Cardiac muscle cell (in vitro differentiated cells and primary cell): ENCODE data around the gene TMPRSS13. TPM values are rescaled to one million over a fixed set of nuclear protein-coding genes. Genes with fewer than 3 reads are reported as not detected.
A peak's percentile ranks its signal among the peaks of the same experiment; 100 is the strongest.

Experiments
- DNase-seq, 2 donors: peaks; one replicate each; pipeline versions ENCODE4 v3.0.0 to v3.0.0-alpha.2; 2010 to 2017; ENCODE audit warnings: low read depth in 1 of 2, low spot score in 1 of 2
- H3K27ac ChIP-seq: fragments of 200-600 bp; sonication (generic); 2 replicates; pipeline ENCODE4 v1.5.1; 2016
- H3K27me3 ChIP-seq: fragments of 200-600 bp; sonication (generic); 2 replicates; pipeline ENCODE4 v1.6.0; 2016; ENCODE audit warnings: control low read depth
- H3K36me3 ChIP-seq: fragments of 200-600 bp; sonication (generic); 2 replicates; pipeline ENCODE4 v1.5.1; 2016; ENCODE audit warnings: control low read depth
- H3K4me1 ChIP-seq: fragments of 200-600 bp; sonication (generic); 2 replicates; pipeline ENCODE4 v1.8.1; 2017; ENCODE audit warnings: low read depth, mild to moderate bottlenecking, mixed run types
- H3K4me3 ChIP-seq: fragments of 200-600 bp; sonication (generic); 2 replicates; pipeline ENCODE4 v1.5.1; 2016; ENCODE audit warnings: mild to moderate bottlenecking
- H3K9me3 ChIP-seq: fragments of 200-600 bp; sonication (generic); 2 replicates; pipeline ENCODE4 v1.5.1; 2017; ENCODE audit warnings: low read depth, mild to moderate bottlenecking, control low read depth
- CTCF ChIP-seq: IDR thresholded peaks from 2 replicates; pipeline ENCODE4 v1.5.1; 2012; ENCODE audit warnings: low read depth, mild to moderate bottlenecking, low read length
- polyA plus RNA-seq: library from polyadenylated mRNA; unstranded; fragments of >200 nt; fragmentation: Nextera tagmentation; extraction: Ambion mirVana; gene quantifications from 2 replicates; pipeline ENCODE4 v1.2.1, GENCODE V29; 2016
- total RNA-seq: library from RNA; depleted of rRNA; stranded (reverse); fragments of >200 nt; gene quantifications from 2 replicates; pipeline ENCODE4 v1.2.3, GENCODE V29; 2016

TMPRSS13 gene
- total and polyA plus RNA-seq, 2 experiments from 2014 or later, result 0.40 to 0.66 TPM

DNA sequence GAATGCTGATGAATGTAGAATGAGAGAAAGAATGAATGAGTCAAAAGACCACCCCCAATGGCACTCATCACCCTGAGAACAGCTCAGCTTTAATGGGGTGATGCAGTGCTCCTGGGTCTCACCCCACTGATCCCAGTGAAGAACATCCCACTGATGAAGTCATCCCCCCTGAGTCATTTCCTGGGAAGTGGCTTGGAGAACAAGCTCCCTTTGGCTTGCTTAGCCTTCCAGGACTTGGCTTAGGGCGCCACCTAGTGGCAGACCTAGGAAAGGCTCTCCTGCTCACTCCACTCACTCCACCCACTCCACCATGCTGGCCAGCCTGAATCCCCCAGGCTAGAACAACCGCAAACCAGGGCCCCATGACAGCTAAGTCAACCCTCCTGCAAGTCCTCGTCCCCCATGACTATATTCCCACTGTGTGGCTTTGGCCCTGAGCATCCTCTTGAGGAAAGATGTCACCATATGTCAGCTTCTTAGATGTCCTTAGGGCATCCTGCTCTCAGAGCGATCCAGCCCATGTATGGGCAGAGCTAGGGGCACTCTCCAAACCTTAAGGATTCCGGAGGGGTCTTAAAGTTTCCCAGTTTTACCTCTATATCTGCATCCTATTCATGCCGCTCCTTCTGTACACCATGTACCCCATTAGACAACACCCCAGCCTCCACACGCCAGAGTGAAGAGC is 17.8 kb upstream of the TMPRSS13 start:
- Histone ChIP-seq H3K4me1 (peaks cover 4% of the 10 kb centered on the region), H3K27ac (no peak overlapping the region), H3K27me3 (no peaks in the 10 kb centered on the region), H3K36me3 (no peaks in the 10 kb centered on the region), H3K9me3 (no peaks in the 10 kb centered on the region), H3K4me3 (no peak overlapping the region)
- DNase-seq, result peak; percentile 90 to 93
- TF ChIP-seq CTCF, result peak; percentile 96

DNA sequence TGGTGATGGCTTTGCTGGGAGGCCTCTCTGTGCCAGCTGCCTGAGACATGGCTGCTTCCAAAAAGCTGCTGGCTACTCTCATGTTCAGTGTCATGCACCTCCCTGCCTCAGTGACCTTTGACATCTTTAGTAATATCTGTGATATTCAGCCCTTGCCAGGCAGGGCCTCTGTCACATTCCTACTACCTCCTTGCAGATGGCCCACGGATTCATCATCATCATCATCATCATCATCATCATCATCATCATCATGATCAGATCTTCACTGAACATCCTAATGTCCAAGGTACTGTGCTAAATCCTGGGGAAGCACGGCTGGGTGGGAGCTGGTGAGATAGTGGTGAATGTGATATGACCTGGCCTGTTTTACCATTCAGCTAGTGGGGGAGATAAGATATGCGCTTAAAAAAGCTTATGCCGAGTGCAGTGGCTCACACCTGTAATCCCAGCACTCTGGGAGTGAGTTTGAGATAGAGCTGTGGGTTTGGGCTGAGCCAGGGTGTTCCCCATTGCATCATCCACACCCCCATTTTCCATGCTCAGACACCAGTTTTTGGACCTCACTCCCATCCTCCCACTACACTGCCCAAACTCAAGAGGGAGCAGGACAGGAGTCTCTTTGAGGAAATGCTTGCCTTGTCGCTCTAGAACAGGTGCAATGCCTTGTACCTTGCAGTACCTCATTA is 17.1 kb upstream of the TMPRSS13 start:
- H3K9me3 ChIP-seq, result no peaks in the 10 kb centered on the region
- H3K27ac ChIP-seq, result no peak overlapping the region
- no peak for DNase-seq
- peaks cover 4% of the 10 kb centered on the region for H3K4me1 ChIP-seq
- no peaks in the 10 kb centered on the region for H3K36me3 ChIP-seq
- no peak for TF ChIP-seq CTCF
- H3K27me3 ChIP-seq, result no peaks in the 10 kb centered on the region
- no peak overlapping the region for H3K4me3 ChIP-seq

- H3K4me1 ChIP-seq, result peaks cover 2% of the 10 kb centered on the region
- TF ChIP-seq CTCF, result no peak
- no peak for DNase-seq
- no peaks in the 10 kb centered on the region for H3K36me3 ChIP-seq
- no peaks in the 10 kb centered on the region for H3K9me3 ChIP-seq
- no peak overlapping the region for H3K27ac ChIP-seq
- H3K4me3 ChIP-seq, result no peak overlapping the region
- H3K27me3 ChIP-seq, result no peaks in the 10 kb centered on the region
Observed at GRCh38 chr11:117945047-117945810, 16.0 kb upstream of the TMPRSS13 start.

GRCh38 chr11:117944554-117944953 is 15.4 kb upstream of the TMPRSS13 start:
- H3K4me3 ChIP-seq, result no peak overlapping the region
- TF ChIP-seq CTCF, result no peak
- H3K9me3 ChIP-seq, result no peaks in the 10 kb centered on the region
- no peaks in the 10 kb centered on the region for H3K4me1 ChIP-seq
- H3K27me3 ChIP-seq, result no peaks in the 10 kb centered on the region
- H3K27ac ChIP-seq, result no peak overlapping the region
- no peaks in the 10 kb centered on the region for H3K36me3 ChIP-seq
- no peak for DNase-seq

- H3K27me3 ChIP-seq, result no peaks in the 10 kb centered on the region
- DNase-seq, result no peak
- no peaks in the 10 kb centered on the region for H3K36me3 ChIP-seq
- no peak for TF ChIP-seq CTCF
- no peak overlapping the region for H3K4me3 ChIP-seq
- peaks cover 7% of the 10 kb centered on the region for H3K4me1 ChIP-seq
- H3K9me3 ChIP-seq, result no peaks in the 10 kb centered on the region
- no peak overlapping the region for H3K27ac ChIP-seq
Observed at GRCh38 chr11:117941976-117942654, 12.9 kb upstream of the TMPRSS13 start.
